A549 (cell line): ENCODE results near the gene ARFGEF3. TPM values are rescaled to one million over a fixed set of nuclear protein-coding genes. Genes with fewer than 3 reads are reported as not detected.

Experiments used
- ATAC-seq, 2 experiments: fragments of 200-7000 bp in 1 of 2; fragments of >200 bp in 1 of 2; cut with Nextera tagmentation in 1 of 2; cut with Tn5 transposase in 1 of 2; 3 replicates each; pipeline versions ENCODE4 v1.8.0 to v1.9.1; 2018 to 2020; ENCODE audit warnings: mild to moderate bottlenecking in 1 of 2, moderate library complexity in 1 of 2
- CTCF ChIA-PET: fragments of 300-600 bp; sonication (Branson Sonifier 250); formaldehyde crosslinking; extraction: SDS; loops from one replicate; lab custom pipeline; 2021; ENCODE audit warnings: antibody characterized with exemption, inconsistent platforms; lab: Yijun Ruan, JAX
- POLR2A ChIA-PET: fragments of 350-600 bp; formaldehyde crosslinking; extraction: SDS; loops from one replicate; lab custom pipeline; 2021; ENCODE audit warnings: antibody characterized with exemption, inconsistent platforms; lab: Yijun Ruan, JAX
- DNase-seq, 2 experiments: peaks; one replicate each; pipeline versions ENCODE4 v3.0.0 to v3.0.0-alpha.2; 2011 to 2016; ENCODE audit warnings: low read depth in 1 of 2, low spot score in 1 of 2
- FAIRE-seq: peaks from 2 replicates; lab custom pipeline; 2011; peaks lifted over from hg19 to GRCh38; lab: Jason Lieb, UNC
- H3K27ac ChIP-seq, 2 experiments: fragments of >200 bp; sonication (Bioruptor Twin); formaldehyde crosslinking; 3 replicates each; pipeline ENCODE4 v1.5.1; 2016 to 2017
- H3K4me1 ChIP-seq: fragments of >200 bp; sonication (Bioruptor Twin); formaldehyde crosslinking; 3 replicates; pipeline ENCODE4 v1.6.1; 2016
- H3K4me2 ChIP-seq: fragments of >200 bp; sonication (Bioruptor Twin); formaldehyde crosslinking; 3 replicates; pipeline ENCODE4 v1.6.1; 2016
- H3K4me3 ChIP-seq: fragments of >200 bp; sonication (Bioruptor Twin); formaldehyde crosslinking; 3 replicates; pipeline ENCODE4 v1.5.1; 2016
- H3K9me3 ChIP-seq: fragments of >200 bp; sonication (Bioruptor Twin); formaldehyde crosslinking; 3 replicates; pipeline ENCODE4 v1.6.1; 2016
- ATOH8 ChIP-seq: fragments of 250-450 bp; sonication (Bioruptor Pico); IDR thresholded peaks from 2 replicates; pipeline ENCODE4 v1.5.0; 2020; ENCODE audit warnings: low read depth, mild to moderate bottlenecking, moderate library complexity
- CBX8 ChIP-seq: fragments of 200-600 bp; sonication (generic); IDR thresholded peaks from 2 replicates; pipeline ENCODE4 v1.6.1; 2016
- CEBPB ChIP-seq, 2 experiments: fragments of >200 bp in 1 of 2; sonication (Bioruptor Twin) in 1 of 2; formaldehyde crosslinking in 1 of 2; IDR thresholded peaks; 2 replicates each; pipeline ENCODE4 v1.6.1; 2012 to 2016
- EHF ChIP-seq: fragments of 250-450 bp; sonication (Bioruptor Pico); IDR thresholded peaks from 2 replicates; pipeline ENCODE4 v1.5.0; 2020; ENCODE audit warnings: mild to moderate bottlenecking
- EHMT2 ChIP-seq: fragments of 200-600 bp; sonication (generic); IDR thresholded peaks from 2 replicates; pipeline ENCODE4 v1.6.1; 2016; ENCODE audit warnings: antibody characterized with exemption, low read depth, mild to moderate bottlenecking, moderate library complexity
- ESRRA ChIP-seq: fragments of 150-350 bp; IDR thresholded peaks from 2 replicates; pipeline ENCODE4 v1.6.1; 2014; ENCODE audit warnings: mild to moderate bottlenecking, low read length, borderline replicate concordance
- FOSB ChIP-seq: fragments of 250-450 bp; sonication (Bioruptor Pico); IDR thresholded peaks from 2 replicates; pipeline ENCODE4 v1.5.0; 2020; ENCODE audit warnings: mild to moderate bottlenecking, moderate library complexity
- FOSL2 ChIP-seq, 2 experiments: fragments of 450-650 bp in 1 of 2; fragments of >200 bp in 1 of 2; sonication (Bioruptor Twin) in 1 of 2; formaldehyde crosslinking; IDR thresholded peaks; 2 replicates each; pipeline versions ENCODE4 v1.5.0 to v1.6.1; 2016 to 2020; ENCODE audit warnings: mild to moderate bottlenecking in 1 of 2, moderate library complexity in 1 of 2
- HDAC2 ChIP-seq: fragments of 200-600 bp; sonication (generic); IDR thresholded peaks from 2 replicates; pipeline ENCODE4 v1.6.1; 2016
- JUNB ChIP-seq: fragments of >200 bp; sonication (Bioruptor Twin); formaldehyde crosslinking; IDR thresholded peaks from 2 replicates; pipeline ENCODE4 v1.6.1; 2016
- KDM1A ChIP-seq: fragments of 200-600 bp; sonication (generic); IDR thresholded peaks from 2 replicates; pipeline ENCODE4 v1.6.1; 2016; ENCODE audit warnings: low read depth, mild to moderate bottlenecking
- KDM5A ChIP-seq: fragments of 200-600 bp; sonication (generic); IDR thresholded peaks from 2 replicates; pipeline ENCODE4 v1.6.1; 2016; ENCODE audit warnings: antibody characterized with exemption, mild to moderate bottlenecking
- MAZ ChIP-seq: fragments of 150-350 bp; IDR thresholded peaks from 2 replicates; pipeline ENCODE4 v1.6.1; 2014; ENCODE audit warnings: antibody characterized with exemption, low read depth, low read length, borderline replicate concordance
- MYC ChIP-seq: IDR thresholded peaks from 2 replicates; pipeline ENCODE4 v1.6.1; 2012; ENCODE audit warnings: mild to moderate bottlenecking, inconsistent platforms, low read length, improper control_type of control experiment, borderline replicate concordance
- NFE2L2 ChIP-seq: fragments of 150-350 bp; conservative IDR thresholded peaks from 2 replicates; pipeline ENCODE4 v1.6.1; 2014; ENCODE audit warnings: low read length
- NR3C1 ChIP-seq: fragments of >200 bp; sonication (Bioruptor Twin); formaldehyde crosslinking; IDR thresholded peaks from 3 replicates; pipeline ENCODE4 v1.6.1; 2017
- PHF8 ChIP-seq: fragments of 200-600 bp; sonication (generic); IDR thresholded peaks from 2 replicates; pipeline ENCODE4 v1.6.1; 2016; ENCODE audit warnings: low read depth, mild to moderate bottlenecking, antibody characterized with exemption, moderate library complexity, borderline replicate concordance
- RAD21 ChIP-seq, 2 experiments: fragments of >200 bp in 1 of 2; sonication (Bioruptor Twin) in 1 of 2; formaldehyde crosslinking in 1 of 2; IDR thresholded peaks in 1 of 2; conservative IDR thresholded peaks in 1 of 2; 2 replicates in 1 of 2; 3 replicates in 1 of 2; pipeline ENCODE4 v1.6.1; 2012 to 2018; ENCODE audit warnings: inconsistent platforms in 1 of 2
- RCOR1 ChIP-seq: fragments of 150-350 bp; IDR thresholded peaks from 2 replicates; pipeline ENCODE4 v1.6.1; 2014; ENCODE audit warnings: antibody characterized with exemption, low read length, low read depth
- RNF2 ChIP-seq: fragments of 200-600 bp; sonication (generic); IDR thresholded peaks from 2 replicates; pipeline ENCODE4 v1.6.1; 2016; ENCODE audit warnings: low read depth, mild to moderate bottlenecking, antibody characterized with exemption, moderate library complexity, borderline replicate concordance
- SREBF2 ChIP-seq: fragments of 450-650 bp; IDR thresholded peaks from 2 replicates; pipeline ENCODE4 v1.6.1; 2014; ENCODE audit warnings: mild to moderate bottlenecking, moderate library complexity
- USF2 ChIP-seq: fragments of 450-650 bp; IDR thresholded peaks from 2 replicates; pipeline ENCODE4 v1.6.1; 2014; ENCODE audit warnings: antibody characterized with exemption
- WGBS: methylation state at CpG from one replicate; pipeline ENCODE4 v1.1.6; 2017; ENCODE audit errors: missing lambda C conversion rate; 5-methylcytosine and 5-hydroxymethylcytosine counted together
- polyA plus RNA-seq, 4 experiments: library from polyadenylated mRNA; depleted of rRNA in 3 of 4; stranded (reverse); fragments of >200 nt; fragmentation: RNase III in 1 of 4; extraction: RNeasy Plus Mini Kit Qiagen cat#74134 plus additional on column Dnase treatment in 1 of 4; gene quantifications; 2 replicates in 3 of 4; 3 replicates in 1 of 4; pipeline ENCODE4 v1.2.3, GENCODE V29; 2011 to 2017
- TF ChIP-seq, protein P1 (sequence below): fragments of >200 bp; sonication (Bioruptor Twin); formaldehyde crosslinking; IDR thresholded peaks from 2 replicates; pipeline ENCODE4 v1.6.1; 2016

Gene ARFGEF3
- polyA plus RNA-seq, 2 of the 4 experiments (the other 2 are of a cell fraction): 0.15 to 0.83 TPM

- ChIA-PET CTCF (no interaction called here), POLR2A (no interaction called here)
- H3K4me3 ChIP-seq: no peak overlapping the region
- H3K4me1 ChIP-seq: no peaks in the 10 kb centered on the region
- ATAC-seq (no peak), DNase-seq (no peak), FAIRE-seq (no peak)
- H3K9me3 ChIP-seq: no peaks in the 10 kb centered on the region
- no peak for TF ChIP-seq FOSL2 (IDR thresholded peaks at IDR 0.05)
- no peak for TF ChIP-seq FOSL2 (CRISPR knock-in tag; IDR thresholded peaks at IDR 0.05)
- TF ChIP-seq ATOH8 (CRISPR knock-in tag): no peak
- TF ChIP-seq RCOR1: no peak
- TF ChIP-seq, protein P1, sequence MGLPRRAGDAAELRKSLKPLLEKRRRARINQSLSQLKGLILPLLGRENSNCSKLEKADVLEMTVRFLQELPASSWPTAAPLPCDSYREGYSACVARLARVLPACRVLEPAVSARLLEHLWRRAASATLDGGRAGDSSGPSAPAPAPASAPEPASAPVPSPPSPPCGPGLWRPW: no peak
- TF ChIP-seq JUNB: no peak
- TF ChIP-seq HDAC2: no peak
- H3K27ac ChIP-seq: no peak overlapping the region
- WGBS: 0% methylated on average over 1 of the region's 1 CpG
- H3K4me2 ChIP-seq: no peak overlapping the region
These were observed 179.4 kb downstream of the ARFGEF3 start for GRCh38 chr6:138341176-138341575.

GRCh38 chr6:138343112-138343511, 181.4 kb downstream of the ARFGEF3 start:
- CTCF ChIA-PET: no interaction called here
- H3K27ac ChIP-seq: no peak overlapping the region
- TF ChIP-seq NR3C1: no peak
- TF ChIP-seq EHF: no peak
- TF ChIP-seq CBX8: no peak
- no peak for TF ChIP-seq MAZ
- no peak for TF ChIP-seq SREBF2
- no peak for TF ChIP-seq PHF8
- TF ChIP-seq MYC: no peak
- TF ChIP-seq EHMT2: no peak
- TF ChIP-seq RCOR1: no peak
- no peak for TF ChIP-seq RNF2
- no peak for TF ChIP-seq ESRRA
- TF ChIP-seq USF2: no peak
- TF ChIP-seq KDM1A: no peak
- no peak for TF ChIP-seq RAD21 (conservative IDR thresholded peaks at IDR 0.05 in 1 of 2, IDR thresholded peaks at IDR 0.05 in 1 of 2)
- TF ChIP-seq FOSB (CRISPR knock-in tag): no peak
- TF ChIP-seq KDM5A: no peak
- no peak for TF ChIP-seq CEBPB (IDR thresholded peaks at IDR 0.05)
- no peak for TF ChIP-seq NFE2L2
- TF ChIP-seq, all 56 proteins: peak for 0
- H3K4me3 ChIP-seq: no peak overlapping the region
- ATAC-seq: no peak
- no peak for FAIRE-seq
- DNase-seq: no peak
- POLR2A ChIA-PET: no interaction called here
- H3K9me3 ChIP-seq: no peaks in the 10 kb centered on the region
- no peaks in the 10 kb centered on the region for H3K4me1 ChIP-seq
- H3K4me2 ChIP-seq: no peak overlapping the region

- ChIA-PET CTCF (interaction anchor here (1.0 kb wide), 1 partner anchor 17 kb away, joined by 4 read pairs; no protein-coding TSS in a partner anchor), POLR2A (no interaction called here)
- FAIRE-seq (no peak), DNase-seq (no peak), ATAC-seq (no peak)
- H3K9me3 ChIP-seq: no peaks in the 10 kb centered on the region
- H3K27ac ChIP-seq: no peak overlapping the region
- 43% methylated on average over 2 of the region's 2 CpGs for WGBS
- H3K4me2 ChIP-seq: no peak overlapping the region
- H3K4me1 ChIP-seq: no peaks in the 10 kb centered on the region
- TF ChIP-seq NR3C1: no peak
- no peak overlapping the region for H3K4me3 ChIP-seq
These were observed 184.0 kb downstream of the ARFGEF3 start for GRCh38 chr6:138345565-138346285.
